Breast epithelium (tissue), 3 donors: Measurements from ENCODE around the gene PLEKHB1.

Experiments
- POLR2A ChIP-seq: fragments of 450-650 bp; IDR thresholded peaks from one replicate; pipeline ENCODE4 v1.6.1; 2016; ENCODE audit warnings: antibody characterized with exemption, mild to moderate bottlenecking, moderate library complexity
- TF ChIP-seq, protein P1 (sequence below), 3 donors: fragments of 450-650 bp; IDR thresholded peaks; one replicate each; pipeline ENCODE4 v1.5.1; 2016 to 2017; ENCODE audit warnings: antibody characterized with exemption in 3 of 3, mild to moderate bottlenecking in 3 of 3, moderate library complexity in 3 of 3

DNA sequence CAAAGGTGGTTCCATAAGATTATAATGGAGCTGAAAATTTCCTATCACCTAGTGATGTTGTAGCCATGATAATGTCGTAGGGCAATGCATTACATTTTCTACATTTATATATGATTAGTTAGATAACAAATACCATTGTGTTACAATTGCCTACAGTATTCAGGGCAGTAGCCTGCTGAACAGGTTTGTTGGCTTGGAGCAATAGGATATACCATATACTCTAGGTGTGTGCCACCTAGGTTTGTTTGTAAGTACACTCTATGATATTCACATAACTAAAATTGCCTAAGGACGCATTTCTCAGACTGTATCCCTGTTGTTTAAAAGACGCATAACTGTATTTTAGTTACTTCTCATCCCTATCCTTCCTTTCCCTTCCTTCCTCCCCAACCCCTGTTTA lies 13.6 kb downstream of the PLEKHB1 start:
- no peak for TF ChIP-seq POLR2A
- TF ChIP-seq, protein P1, sequence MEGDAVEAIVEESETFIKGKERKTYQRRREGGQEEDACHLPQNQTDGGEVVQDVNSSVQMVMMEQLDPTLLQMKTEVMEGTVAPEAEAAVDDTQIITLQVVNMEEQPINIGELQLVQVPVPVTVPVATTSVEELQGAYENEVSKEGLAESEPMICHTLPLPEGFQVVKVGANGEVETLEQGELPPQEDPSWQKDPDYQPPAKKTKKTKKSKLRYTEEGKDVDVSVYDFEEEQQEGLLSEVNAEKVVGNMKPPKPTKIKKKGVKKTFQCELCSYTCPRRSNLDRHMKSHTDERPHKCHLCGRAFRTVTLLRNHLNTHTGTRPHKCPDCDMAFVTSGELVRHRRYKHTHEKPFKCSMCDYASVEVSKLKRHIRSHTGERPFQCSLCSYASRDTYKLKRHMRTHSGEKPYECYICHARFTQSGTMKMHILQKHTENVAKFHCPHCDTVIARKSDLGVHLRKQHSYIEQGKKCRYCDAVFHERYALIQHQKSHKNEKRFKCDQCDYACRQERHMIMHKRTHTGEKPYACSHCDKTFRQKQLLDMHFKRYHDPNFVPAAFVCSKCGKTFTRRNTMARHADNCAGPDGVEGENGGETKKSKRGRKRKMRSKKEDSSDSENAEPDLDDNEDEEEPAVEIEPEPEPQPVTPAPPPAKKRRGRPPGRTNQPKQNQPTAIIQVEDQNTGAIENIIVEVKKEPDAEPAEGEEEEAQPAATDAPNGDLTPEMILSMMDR (IDR thresholded peaks at IDR 0.05) = no peak
